Embryonic facial prominence (tissue), 1 donor: ENCODE data around the gene ZMYND15.

Experiments
- DNase-seq: peaks from one replicate; pipeline ENCODE4 v3.0.0-alpha.2; 2016; ENCODE audit errors: extremely low spot score

ZMYND15 gene

GRCh38 chr17:4785311-4786105 is 45.9 kb downstream of the ZMYND15 start:
- DNase-seq = no peak

GRCh38 chr17:4786106-4786511 is 46.5 kb downstream of the ZMYND15 start, which contains the start of gene VMO1:
VMO1 (minus strand) TSS chr17:4786364; CDS start chr17:4786352, 12 bp downstream.
- DNase-seq = no peak

GRCh38 chr17:4786516-4786915 is 46.9 kb downstream of the ZMYND15 start:
- no peak for DNase-seq

- no peak for DNase-seq
Measured at GRCh38 chr17:4788159-4788806, 48.6 kb downstream of the ZMYND15 start.

GRCh38 chr17:4788807-4789700 is 49.4 kb downstream of the ZMYND15 start, which contains the start of gene GLTPD2:
GLTPD2 (plus strand) TSS chr17:4788964; CDS start chr17:4789012, 48 bp downstream.
- no peak for DNase-seq

- DNase-seq = no peak
Measured at GRCh38 chr17:4789701-4789950, 50.0 kb downstream of the ZMYND15 start.

GRCh38 chr17:4789951-4790704 is 50.5 kb downstream of the ZMYND15 start:
- peak; percentile 62 for DNase-seq

- no peak for DNase-seq
Measured at GRCh38 chr17:4790705-4791088, 51.1 kb downstream of the ZMYND15 start.

GRCh38 chr17:4795168-4795567 is 55.5 kb downstream of the ZMYND15 start:
- no peak for DNase-seq
